Measurements from ENCODE around the gene WIPI1. TPM values are rescaled to one million over a fixed set of nuclear protein-coding genes. Genes with fewer than 3 reads are reported as not detected.

Gene WIPI1
- polyA plus RNA-seq, 3 donors = 23.5 to 24.1 (median 23.5) TPM

- DNase-seq (ENCODE audit: low read depth in 3 of 3, low spot score in 2 of 3) = no peak
These were observed 3.8 kb upstream of the WIPI1 start for GRCh38 chr17:68461122-68461539.

- no peak for DNase-seq (ENCODE audit: low read depth in 3 of 3, low spot score in 2 of 3)
These were observed 3.4 kb upstream of the WIPI1 start for GRCh38 chr17:68460715-68461114.

GRCh38 chr17:68460146-68460545 lies 2.9 kb upstream of the WIPI1 start:
- no peak for DNase-seq (ENCODE audit: low read depth in 3 of 3, low spot score in 2 of 3)

GRCh38 chr17:68459037-68459639 lies 1.8 kb upstream of the WIPI1 start:
- DNase-seq (ENCODE audit: low read depth in 3 of 3, low spot score in 2 of 3) = no peak

- no peak for DNase-seq (ENCODE audit: low read depth in 3 of 3, low spot score in 2 of 3)
These were observed 1.2 kb upstream of the WIPI1 start for GRCh38 chr17:68458260-68459036.

GRCh38 chr17:68457539-68458259 lies 403 bp upstream of the WIPI1 start:
- peak; percentile 88 to 95 (median 93) for DNase-seq (ENCODE audit: low read depth in 3 of 3, low spot score in 2 of 3)

- no peak for DNase-seq (ENCODE audit: low read depth in 3 of 3, low spot score in 2 of 3)
These were observed 743 bp downstream of the WIPI1 start for GRCh38 chr17:68456339-68457167.

GRCh38 chr17:68455901-68456338 lies 1.4 kb downstream of the WIPI1 start:
- DNase-seq (ENCODE audit: low read depth in 3 of 3, low spot score in 2 of 3) = no peak

GRCh38 chr17:68453991-68454665 lies 3.2 kb downstream of the WIPI1 start:
- no peak for DNase-seq (ENCODE audit: low read depth in 3 of 3, low spot score in 2 of 3)

GRCh38 chr17:68452724-68453290 lies 4.5 kb downstream of the WIPI1 start:
- DNase-seq (ENCODE audit: low read depth in 3 of 3, low spot score in 2 of 3) = no peak

GRCh38 chr17:68451670-68452354 lies 5.5 kb downstream of the WIPI1 start:
- DNase-seq (ENCODE audit: low read depth in 3 of 3, low spot score in 2 of 3) = no peak

- no peak for DNase-seq (ENCODE audit: low read depth in 3 of 3, low spot score in 2 of 3)
These were observed 6.5 kb downstream of the WIPI1 start for GRCh38 chr17:68450801-68451200.

GRCh38 chr17:68450391-68450790 lies 6.9 kb downstream of the WIPI1 start:
- DNase-seq (ENCODE audit: low read depth in 3 of 3, low spot score in 2 of 3) = no peak

- no peak for DNase-seq (ENCODE audit: low read depth in 3 of 3, low spot score in 2 of 3)
These were observed 8.1 kb downstream of the WIPI1 start for GRCh38 chr17:68449021-68449739.

GRCh38 chr17:68446626-68447041 lies 10.7 kb downstream of the WIPI1 start:
- DNase-seq (ENCODE audit: low read depth in 3 of 3, low spot score in 2 of 3) = no peak

GRCh38 chr17:68445671-68446070 lies 11.6 kb downstream of the WIPI1 start:
- DNase-seq (ENCODE audit: low read depth in 3 of 3, low spot score in 2 of 3) = no peak

- no peak for DNase-seq (ENCODE audit: low read depth in 3 of 3, low spot score in 2 of 3)
These were observed 13.3 kb downstream of the WIPI1 start for GRCh38 chr17:68443972-68444464.

GRCh38 chr17:68441070-68441770 lies 16.1 kb downstream of the WIPI1 start:
- DNase-seq (ENCODE audit: low read depth in 3 of 3, low spot score in 2 of 3) = no peak

Measured in right renal cortex interstitium (tissue), 3 donors.